ENCODE data around the gene SIN3B. TPM values are rescaled to one million over a fixed set of nuclear protein-coding genes. Genes with fewer than 3 reads are reported as not detected.

SIN3B gene
- 10 to 100 TPM; 15.4 to 17.9 TPM for total RNA-seq

GRCh38 chr19:16829010-16829821 lies at the start of gene SIN3B:
Gene SIN3B (plus strand): TSS chr19:16829398. CDS start chr19:16829421, 23 bp downstream.
- Histone ChIP-seq H3K4me3 (peak within 1 kb of the TSS; percentile 85 to 100), H3K4me1 (peaks cover 0 to 21% of the 10 kb centered on the region in 2 donors), H3K27me3 (no peaks in the 10 kb centered on the region), H3K36me3 (peaks cover 29% of the 10 kb centered on the region), H3K27ac (peak within 1 kb of the TSS; percentile 70 to 88), H3K9me3 (no peaks in the 10 kb centered on the region)
- peak; percentile 80 for DNase-seq (ENCODE audit: low spot score)
- no peak for TF ChIP-seq CTCF (IDR thresholded peaks at IDR 0.05)

- Histone ChIP-seq H3K36me3 (no peaks in the 10 kb centered on the region), H3K27ac (no peak overlapping the region), H3K4me1 (no peaks in the 10 kb centered on the region), H3K27me3 (no peaks in the 10 kb centered on the region), H3K4me3 (no peak overlapping the region), H3K9me3 (no peaks in the 10 kb centered on the region)
- DNase-seq (ENCODE audit: low spot score), result no peak
- no peak for TF ChIP-seq CTCF (IDR thresholded peaks at IDR 0.05)
Observed at GRCh38 chr19:16779539-16780163, 49.5 kb upstream of the SIN3B start.

GRCh38 chr19:16782719-16783118 lies 46.5 kb upstream of the SIN3B start:
- no peak for TF ChIP-seq CTCF (IDR thresholded peaks at IDR 0.05)
- H3K9me3 ChIP-seq, result no peaks in the 10 kb centered on the region
- no peak overlapping the region for H3K27ac ChIP-seq
- no peak overlapping the region for H3K4me3 ChIP-seq
- no peak for DNase-seq (ENCODE audit: low spot score)
- H3K27me3 ChIP-seq, result no peaks in the 10 kb centered on the region
- no peaks in the 10 kb centered on the region for H3K4me1 ChIP-seq
- no peaks in the 10 kb centered on the region for H3K36me3 ChIP-seq

GRCh38 chr19:16788479-16788878 lies 40.7 kb upstream of the SIN3B start:
- no peaks in the 10 kb centered on the region for H3K27me3 ChIP-seq
- no peak for TF ChIP-seq CTCF (IDR thresholded peaks at IDR 0.05)
- no peak overlapping the region for H3K4me3 ChIP-seq
- H3K9me3 ChIP-seq, result peaks cover 11 to 33% of the 10 kb centered on the region in 2 donors
- no peak overlapping the region for H3K27ac ChIP-seq
- no peaks in the 10 kb centered on the region for H3K36me3 ChIP-seq
- DNase-seq (ENCODE audit: low spot score), result no peak
- no peaks in the 10 kb centered on the region for H3K4me1 ChIP-seq

- H3K27ac ChIP-seq, result no peak overlapping the region
- H3K4me1 ChIP-seq, result no peaks in the 10 kb centered on the region
- DNase-seq (ENCODE audit: low spot score), result no peak
- H3K27me3 ChIP-seq, result no peaks in the 10 kb centered on the region
- TF ChIP-seq CTCF (IDR thresholded peaks at IDR 0.05), result no peak
- no peaks in the 10 kb centered on the region for H3K36me3 ChIP-seq
- no peak overlapping the region for H3K4me3 ChIP-seq
- H3K9me3 ChIP-seq, result peaks cover 11 to 33% of the 10 kb centered on the region in 2 donors
Observed at GRCh38 chr19:16789238-16789637, 40.0 kb upstream of the SIN3B start.
